ENCODE measurements around the gene RRAS. TPM values are rescaled to one million over a fixed set of nuclear protein-coding genes. Genes with fewer than 3 reads are reported as not detected.
"Not testable (repeated sequence)": the region's sequence is repeated elsewhere in the genome, so short reads cannot be mapped to it uniquely, and the experiment has no call there.

The RRAS gene
- total RNA-seq, 2 experiments from 2014 or later = 5.0 to 5.4 TPM

DNA sequence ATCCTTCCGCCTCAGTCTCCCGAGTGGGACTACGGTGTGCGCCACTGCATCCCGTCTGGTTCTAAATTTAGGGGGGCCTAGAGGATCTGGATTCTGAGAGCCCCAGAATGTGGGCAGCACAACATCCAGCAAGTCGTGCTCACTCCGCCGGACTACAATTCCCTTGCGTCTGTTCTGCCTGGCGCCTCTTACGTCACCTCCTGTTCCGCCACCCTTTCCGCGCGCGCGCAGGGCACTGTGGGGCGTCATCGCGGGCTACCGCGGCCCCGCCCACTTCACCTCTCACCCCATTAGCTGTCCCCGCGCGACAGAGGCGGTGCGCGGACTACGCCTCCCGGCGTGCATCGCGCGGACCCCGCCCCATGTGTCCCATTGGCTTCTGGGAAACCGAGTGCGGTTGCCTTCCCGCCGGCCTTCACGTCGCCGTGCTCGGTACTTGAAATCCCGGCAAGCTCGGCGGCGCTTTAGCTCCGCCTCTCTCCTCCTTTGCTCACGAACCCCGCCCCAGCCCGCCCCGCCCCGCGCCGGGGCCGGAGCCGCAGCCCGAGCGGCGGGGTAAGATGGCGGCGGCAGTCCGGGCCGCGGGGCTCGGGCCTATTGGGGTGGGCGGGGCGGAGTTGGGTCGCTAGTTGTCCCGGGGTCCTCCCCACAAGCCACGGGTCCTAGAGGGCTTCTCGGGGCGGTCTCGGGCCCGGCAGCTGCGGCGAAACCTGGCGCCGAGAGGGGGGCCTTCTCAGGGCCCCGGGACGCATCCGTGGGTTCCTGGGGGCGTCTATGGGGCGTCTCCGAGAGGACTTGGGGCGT lies 1.9 kb upstream of the RRAS start, which contains the start of gene SCAF1:
TSS of gene SCAF1 (plus strand) at position 522 of the 804 bp plus-strand sequence. CDS start 2,818 bp downstream, outside the sequence.
- CTCF ChIA-PET = interaction anchor here (0.8 to 2.2 kb wide), 3 partner anchors 31 to 118 kb away, joined by 3 to 8 read pairs (median 6); partner anchors contain the start of gene PRR12
- POLR2A ChIA-PET = no interaction called here

GRCh38 chr19:49639401-49640112 lies 386 bp downstream of the RRAS start:
- POLR2A ChIA-PET = interaction anchor here (0.7 to 1.9 kb wide), 9 partner anchors 9 to 514 kb away, joined by 3 to 11 read pairs (median 4); partner anchors contain the start of genes BCL2L12, IRF3, PRMT1 and PRR12
- CTCF ChIA-PET = interaction anchor here (1.0 to 2.2 kb wide), 4 partner anchors 28 to 49 kb away, joined by 3 to 8 read pairs (median 4); partner anchors contain the start of genes PRMT1 and PRR12

GRCh38 chr19:49637821-49638738 lies 1.9 kb downstream of the RRAS start:
- ChIA-PET CTCF (interaction anchor here (1.0 kb wide), 1 partner anchor 35 kb away, joined by 3 read pairs; no protein-coding TSS in a partner anchor), POLR2A (no interaction called here)

DNA sequence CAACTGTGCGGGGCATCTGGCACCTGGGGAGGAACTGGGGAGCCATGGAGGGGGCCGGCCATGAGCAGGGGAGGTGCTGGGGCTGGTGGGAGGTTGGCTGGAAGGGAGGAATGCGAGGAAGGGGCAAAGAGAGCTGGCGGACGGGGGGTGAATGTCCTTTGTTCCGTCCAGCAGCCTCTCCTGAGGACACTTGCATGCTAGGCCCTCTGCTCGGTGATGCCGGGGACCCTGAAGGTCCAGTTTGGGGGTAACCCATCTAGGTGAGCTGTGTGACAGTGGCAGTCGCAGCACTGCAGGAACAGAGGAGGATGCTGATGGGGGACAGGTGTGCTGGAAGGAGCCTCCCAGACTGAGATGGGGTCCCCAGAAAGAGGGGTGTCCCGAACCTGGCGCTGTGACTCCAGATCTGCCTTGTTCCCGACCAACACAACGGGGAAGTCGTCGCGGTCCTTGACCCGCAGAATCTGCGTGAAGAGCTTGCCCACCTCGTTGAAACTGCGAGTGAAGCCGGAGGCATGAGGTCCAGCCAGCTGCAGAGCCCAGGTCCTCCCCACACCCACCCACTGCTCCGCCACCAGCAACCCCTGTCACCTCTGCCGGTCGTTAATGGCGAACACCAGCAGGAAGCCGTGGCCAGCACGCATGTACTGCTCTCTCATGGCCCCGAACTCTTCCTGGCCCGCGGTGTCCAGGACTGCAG lies 3.6 kb downstream of the RRAS start:
- ChIA-PET CTCF (interaction anchor here (0.5 kb wide), 1 partner anchor 23 kb away, joined by 3 read pairs; no protein-coding TSS in a partner anchor), POLR2A (no interaction called here)

DNA sequence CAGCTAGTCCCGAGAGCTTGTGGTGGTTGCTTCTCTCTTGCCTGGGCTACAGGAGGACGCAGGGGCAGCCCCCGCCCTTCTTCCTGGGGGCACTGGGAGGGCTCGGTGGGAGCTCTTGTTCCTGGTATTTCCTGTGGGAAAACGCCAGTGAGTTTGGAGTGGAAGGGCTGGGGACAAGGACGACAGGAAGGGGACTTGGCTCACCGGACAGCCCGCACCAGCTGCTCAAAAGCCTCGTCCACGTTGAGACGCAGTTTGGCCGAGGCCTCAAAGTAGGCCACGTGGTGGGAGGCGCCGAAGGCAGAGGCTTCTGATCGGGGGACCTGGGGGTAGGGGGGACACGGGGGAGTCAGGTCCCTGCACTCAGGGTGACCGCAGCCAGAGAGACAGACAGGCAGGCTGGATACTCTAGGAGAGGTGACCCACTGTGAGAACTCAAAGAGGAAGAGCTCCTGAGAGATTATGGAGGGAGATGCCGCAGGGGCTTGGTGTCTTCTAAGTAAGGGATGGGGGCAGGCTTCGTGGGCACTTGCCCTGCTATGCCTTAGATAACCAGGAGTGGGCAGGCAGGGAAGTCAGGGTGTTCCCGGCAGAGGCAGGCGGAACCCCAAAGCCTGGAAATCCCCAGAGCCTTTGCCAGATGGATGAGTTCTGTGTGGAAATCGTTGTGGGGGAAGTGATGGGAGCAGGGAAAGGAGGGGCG lies 4.3 kb downstream of the RRAS start:
- POLR2A ChIA-PET = interaction anchor here (0.6 kb wide), 1 partner anchor 18 kb away, joined by 4 read pairs; no protein-coding TSS in a partner anchor
- CTCF ChIA-PET = interaction anchor here (0.6 kb wide), 1 partner anchor 138 kb away, joined by 3 read pairs; no protein-coding TSS in a partner anchor

GRCh38 chr19:49633273-49633672 lies 6.7 kb downstream of the RRAS start:
- CTCF ChIA-PET, POLR2A ChIA-PET: not testable (repeated sequence)

GRCh38 chr19:49632576-49632975 lies 7.4 kb downstream of the RRAS start:
- CTCF ChIA-PET = no interaction called here
- POLR2A ChIA-PET = no interaction called here

DNA sequence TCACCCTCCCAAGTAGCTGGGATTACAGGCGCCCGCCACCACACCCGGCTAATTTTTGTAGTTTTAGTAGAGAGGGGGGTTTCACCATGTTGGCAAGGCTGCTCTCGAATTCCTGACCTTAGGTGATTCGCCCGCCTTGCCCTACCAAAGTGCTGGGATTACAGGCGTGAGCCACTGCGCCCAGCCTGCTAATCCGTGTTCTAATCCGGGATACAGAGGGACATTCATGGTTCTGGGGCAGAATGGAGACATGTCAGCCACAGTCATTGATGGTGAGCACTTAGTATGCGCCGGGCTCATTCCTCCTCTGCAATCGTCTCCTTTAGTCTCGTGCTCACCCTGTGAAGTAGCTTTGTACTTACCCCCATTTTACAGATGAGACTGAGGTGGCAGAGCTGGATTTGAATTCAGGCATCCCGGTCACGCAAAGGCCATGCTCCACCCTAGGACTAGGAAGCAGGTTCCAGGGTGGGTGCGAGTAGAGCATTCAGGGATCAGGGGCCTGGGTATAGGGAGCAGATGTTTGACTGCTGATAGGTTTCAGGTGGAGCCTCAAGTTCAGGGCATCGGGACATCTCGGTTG lies 8.2 kb downstream of the RRAS start:
- ChIA-PET CTCF (interaction anchor here (0.6 to 0.7 kb wide), 2 partner anchors 110 to 208 kb away, joined by 3 to 5 read pairs; no protein-coding TSS in a partner anchor), POLR2A (no interaction called here)

DNA sequence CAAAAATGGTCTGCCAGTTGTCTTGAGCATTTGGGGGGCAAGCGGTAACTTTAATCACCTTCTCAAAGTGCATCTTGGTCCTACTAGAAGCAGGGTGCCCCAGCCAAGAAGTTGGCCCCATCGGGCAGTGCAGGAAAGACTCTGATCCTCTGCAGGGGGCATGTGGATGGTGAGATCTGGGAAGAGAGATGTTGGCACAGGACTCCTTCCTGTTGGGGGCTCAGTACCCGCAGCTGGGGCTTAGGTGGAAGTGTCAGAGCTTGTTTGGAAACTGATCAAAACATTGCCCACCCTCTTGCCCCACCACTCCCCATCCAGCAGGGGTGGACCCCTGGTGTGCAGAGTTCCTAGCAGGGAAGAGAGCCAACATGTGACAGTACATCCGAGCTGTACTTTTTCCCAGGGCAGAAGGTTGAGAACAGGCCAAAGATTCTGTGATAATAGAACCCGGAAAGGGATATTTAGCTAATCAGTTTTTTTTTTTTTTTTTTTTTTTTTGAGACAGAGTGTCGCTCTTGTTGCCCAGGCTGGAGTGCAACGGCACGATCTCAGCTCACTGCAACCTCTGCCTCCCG lies 8.8 kb downstream of the RRAS start:
- ChIA-PET POLR2A (no interaction called here), CTCF (interaction anchor here (0.6 to 0.7 kb wide), 3 partner anchors 81 to 209 kb away, joined by 3 to 5 read pairs (median 3); no protein-coding TSS in a partner anchor)

DNA sequence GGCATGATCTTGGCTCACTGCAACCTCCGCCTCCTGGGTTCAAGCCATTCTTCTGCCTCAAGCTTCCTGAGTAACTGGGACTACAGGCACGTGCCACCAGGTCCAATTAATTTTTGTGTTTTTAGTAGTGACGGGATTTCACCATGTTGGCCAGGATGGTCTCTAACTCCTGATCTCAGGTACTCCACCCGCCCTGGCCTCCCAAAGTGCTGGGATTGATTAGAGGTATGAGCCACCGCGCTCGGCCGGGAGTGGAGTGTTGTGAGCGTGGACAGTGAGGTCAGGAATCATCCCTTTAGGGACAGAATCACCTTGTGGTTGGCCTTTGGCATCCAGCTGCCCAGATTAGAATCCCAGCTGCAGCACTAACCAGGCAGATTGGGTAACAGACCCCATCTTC lies 10.3 kb downstream of the RRAS start:
- ChIA-PET CTCF (interaction anchor here (1.0 kb wide), 1 partner anchor 12 kb away, joined by 3 read pairs; no protein-coding TSS in a partner anchor), POLR2A (no interaction called here)

GRCh38 chr19:49626226-49626625 lies 13.7 kb downstream of the RRAS start:
- POLR2A ChIA-PET = no interaction called here
- CTCF ChIA-PET = no interaction called here

DNA sequence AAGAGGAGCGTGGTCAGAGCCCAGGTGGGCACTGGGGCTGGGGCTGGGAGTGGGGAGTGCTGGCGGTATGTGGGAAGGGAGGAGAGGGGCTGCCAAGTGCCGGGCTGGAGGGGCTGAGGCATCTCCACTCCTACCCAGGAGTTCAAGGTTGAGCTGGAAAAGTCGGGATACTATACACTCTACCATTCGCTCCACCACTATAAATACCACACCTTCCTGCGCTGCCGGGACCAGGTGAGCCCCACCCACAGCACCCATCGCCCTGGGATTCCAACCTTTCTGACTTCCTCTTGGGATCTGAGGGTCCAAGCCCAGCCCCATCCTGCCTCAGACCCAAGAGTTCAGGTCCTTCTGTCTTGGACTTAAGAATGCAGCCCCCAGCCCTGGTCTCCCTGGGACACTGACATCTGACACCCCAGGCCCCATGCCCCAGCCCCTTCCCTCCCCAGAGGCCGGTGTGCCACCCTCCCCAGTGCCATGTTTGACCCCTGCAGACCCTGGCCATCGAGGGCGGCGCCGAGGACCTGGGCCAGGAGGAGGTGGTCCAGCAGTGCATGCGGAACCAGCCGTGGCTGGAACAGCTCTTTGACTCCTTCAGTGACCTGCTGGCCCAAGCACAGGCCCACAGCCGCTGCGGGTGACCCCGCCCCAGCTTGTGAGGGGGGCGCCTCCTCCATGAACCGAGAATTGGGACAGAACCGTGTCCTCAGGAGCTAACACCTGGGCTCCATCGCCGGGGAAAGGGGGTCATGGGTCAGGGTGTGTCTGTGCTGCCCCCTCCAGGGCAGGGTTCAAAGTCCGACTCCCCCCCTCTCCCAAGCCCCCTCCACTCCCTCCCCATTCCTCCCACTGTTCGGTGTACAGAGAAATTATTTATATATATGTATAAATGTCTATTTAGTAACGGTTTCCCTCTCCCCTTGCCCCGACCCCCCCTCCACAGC lies 14.7 kb downstream of the RRAS start:
- ChIA-PET CTCF (no interaction called here), POLR2A (no interaction called here)

DNA sequence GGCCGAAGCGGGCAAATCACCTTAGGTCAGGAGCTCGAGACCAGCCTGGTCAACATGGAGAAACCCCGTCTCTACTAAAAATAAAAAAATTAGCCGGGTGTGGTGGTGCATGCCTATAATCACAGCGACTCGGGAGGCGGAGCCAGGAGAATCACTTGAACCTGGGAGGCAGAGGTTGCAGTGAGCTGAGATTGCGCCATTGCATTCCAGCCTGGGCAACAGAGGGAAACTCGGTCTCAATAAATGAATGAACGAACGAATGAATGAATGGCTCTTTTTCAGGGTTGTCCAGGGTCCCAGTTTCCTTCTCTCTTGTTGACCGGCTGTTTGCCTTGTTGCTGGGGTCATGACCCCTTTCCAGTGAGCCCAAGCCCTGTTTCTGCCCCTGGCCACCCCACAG lies 22.1 kb downstream of the RRAS start:
- POLR2A ChIA-PET = interaction anchor here (1.0 kb wide), 1 partner anchor 192 kb away, joined by 4 read pairs; no protein-coding TSS in a partner anchor
- CTCF ChIA-PET = interaction anchor here (1.1 kb wide), 1 partner anchor 12 kb away, joined by 3 read pairs; no protein-coding TSS in a partner anchor

DNA sequence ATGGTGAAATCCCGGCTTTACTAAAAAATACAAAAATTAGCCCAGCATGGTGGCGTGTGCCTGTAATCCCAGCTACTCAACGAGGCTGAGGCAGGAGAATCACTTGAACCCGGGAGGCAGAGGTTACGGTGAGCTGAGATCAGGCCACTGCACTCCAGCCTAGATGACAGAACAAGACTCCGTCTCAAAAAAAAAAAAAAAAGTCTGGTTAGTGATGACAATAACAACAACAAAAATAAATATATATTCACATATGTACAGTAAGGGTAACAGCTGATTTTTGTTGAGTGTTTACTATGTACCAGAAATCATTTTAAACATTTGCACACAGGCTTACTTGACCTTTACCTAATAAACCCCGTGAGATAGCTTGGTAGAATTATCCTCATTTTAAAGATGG lies 23.0 kb downstream of the RRAS start:
- ChIA-PET CTCF (no interaction called here), POLR2A (interaction anchor here (0.6 to 0.7 kb wide), 2 partner anchors 18 to 118 kb away, joined by 3 to 4 read pairs; no protein-coding TSS in a partner anchor)

GRCh38 chr19:49616532-49616931 lies 23.4 kb downstream of the RRAS start:
- CTCF ChIA-PET = no interaction called here
- POLR2A ChIA-PET = no interaction called here

- CTCF ChIA-PET = no interaction called here
Observed at GRCh38 chr19:49615861-49616260, 24.1 kb downstream of the RRAS start.

More at GRCh38 chr19:49615861-49616260, 24.1 kb downstream of the RRAS start:
- POLR2A ChIA-PET = no interaction called here

Measured in activated CD8-positive, alpha-beta memory T cell treated with anti-CD3 and anti-CD28 coated beads for 36 hours (primary cell).